ENCODE measurements around the gene PCSK4.

DNA sequence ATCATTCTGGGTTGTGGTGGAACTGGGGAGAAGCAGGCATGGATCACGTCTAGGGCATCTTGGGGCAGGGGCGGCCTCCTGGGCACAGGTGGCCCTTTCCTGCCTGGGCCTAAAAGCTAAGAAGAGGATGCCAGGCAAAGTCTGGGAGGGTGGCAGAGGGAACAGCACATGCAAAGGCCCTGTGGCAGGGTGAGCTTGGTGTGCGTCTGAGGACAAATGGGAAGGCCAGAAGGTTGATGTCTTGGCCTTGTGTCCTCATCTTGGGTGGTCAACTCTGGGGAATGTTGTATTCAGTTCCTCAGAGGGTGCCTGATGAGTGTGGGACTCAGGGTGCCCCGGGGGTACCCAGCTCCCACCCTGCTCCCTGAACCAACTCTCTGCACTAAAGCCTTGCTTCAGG is 28.3 kb upstream of the PCSK4 start:
- TF ChIP-seq CBX3 (IDR thresholded peaks at IDR 0.05; ENCODE audit: borderline replicate concordance, low read depth), result no peak
- TF ChIP-seq POLR2A (IDR thresholded peaks at IDR 0.05; ENCODE audit: low read depth, low read length), result no peak
- TF ChIP-seq, protein P1, sequence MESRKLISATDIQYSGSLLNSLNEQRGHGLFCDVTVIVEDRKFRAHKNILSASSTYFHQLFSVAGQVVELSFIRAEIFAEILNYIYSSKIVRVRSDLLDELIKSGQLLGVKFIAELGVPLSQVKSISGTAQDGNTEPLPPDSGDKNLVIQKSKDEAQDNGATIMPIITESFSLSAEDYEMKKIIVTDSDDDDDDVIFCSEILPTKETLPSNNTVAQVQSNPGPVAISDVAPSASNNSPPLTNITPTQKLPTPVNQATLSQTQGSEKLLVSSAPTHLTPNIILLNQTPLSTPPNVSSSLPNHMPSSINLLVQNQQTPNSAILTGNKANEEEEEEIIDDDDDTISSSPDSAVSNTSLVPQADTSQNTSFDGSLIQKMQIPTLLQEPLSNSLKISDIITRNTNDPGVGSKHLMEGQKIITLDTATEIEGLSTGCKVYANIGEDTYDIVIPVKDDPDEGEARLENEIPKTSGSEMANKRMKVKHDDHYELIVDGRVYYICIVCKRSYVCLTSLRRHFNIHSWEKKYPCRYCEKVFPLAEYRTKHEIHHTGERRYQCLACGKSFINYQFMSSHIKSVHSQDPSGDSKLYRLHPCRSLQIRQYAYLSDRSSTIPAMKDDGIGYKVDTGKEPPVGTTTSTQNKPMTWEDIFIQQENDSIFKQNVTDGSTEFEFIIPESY (IDR thresholded peaks at IDR 0.05), result no peak
- TF ChIP-seq, protein P2, sequence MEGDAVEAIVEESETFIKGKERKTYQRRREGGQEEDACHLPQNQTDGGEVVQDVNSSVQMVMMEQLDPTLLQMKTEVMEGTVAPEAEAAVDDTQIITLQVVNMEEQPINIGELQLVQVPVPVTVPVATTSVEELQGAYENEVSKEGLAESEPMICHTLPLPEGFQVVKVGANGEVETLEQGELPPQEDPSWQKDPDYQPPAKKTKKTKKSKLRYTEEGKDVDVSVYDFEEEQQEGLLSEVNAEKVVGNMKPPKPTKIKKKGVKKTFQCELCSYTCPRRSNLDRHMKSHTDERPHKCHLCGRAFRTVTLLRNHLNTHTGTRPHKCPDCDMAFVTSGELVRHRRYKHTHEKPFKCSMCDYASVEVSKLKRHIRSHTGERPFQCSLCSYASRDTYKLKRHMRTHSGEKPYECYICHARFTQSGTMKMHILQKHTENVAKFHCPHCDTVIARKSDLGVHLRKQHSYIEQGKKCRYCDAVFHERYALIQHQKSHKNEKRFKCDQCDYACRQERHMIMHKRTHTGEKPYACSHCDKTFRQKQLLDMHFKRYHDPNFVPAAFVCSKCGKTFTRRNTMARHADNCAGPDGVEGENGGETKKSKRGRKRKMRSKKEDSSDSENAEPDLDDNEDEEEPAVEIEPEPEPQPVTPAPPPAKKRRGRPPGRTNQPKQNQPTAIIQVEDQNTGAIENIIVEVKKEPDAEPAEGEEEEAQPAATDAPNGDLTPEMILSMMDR (IDR thresholded peaks at IDR 0.05 in 2 of 3, conservative IDR thresholded peaks at IDR 0.05 in 1 of 3; ENCODE audit: control insufficient read depth in 2 of 3, extremely low read depth in 1 of 3, insufficient read depth in 1 of 3, low read depth in 3 of 3, low read length in 3 of 3), result no peak
- no peak for TF ChIP-seq YY1 (IDR thresholded peaks at IDR 0.05; ENCODE audit: low read depth, low read length)

Measured in GM12878 (cell line).